Brain microvascular endothelial cell (primary cell): Measurements from ENCODE around the gene FAM135A.

Experiments
- DNase-seq: peaks from one replicate; pipeline ENCODE4 v3.0.0-alpha.2; 2020
- H3K27ac ChIP-seq: fragments of 250-450 bp; sonication (Bioruptor Pico); 2 replicates; pipeline ENCODE4 v1.5.1; 2020; ENCODE audit warnings: mild to moderate bottlenecking, moderate library complexity
- H3K27me3 ChIP-seq: fragments of 250-450 bp; sonication (Bioruptor Pico); replicated peaks from 2 replicates; pipeline ENCODE4 v1.5.1; 2020; ENCODE audit warnings: mild to moderate bottlenecking
- H3K36me3 ChIP-seq: fragments of 250-450 bp; sonication (Bioruptor Pico); replicated peaks from 2 replicates; pipeline ENCODE4 v1.5.1; 2020; ENCODE audit warnings: mild to moderate bottlenecking
- H3K4me3 ChIP-seq: 2 replicates; pipeline ENCODE4 v1.5.1; 2011; ENCODE audit warnings: low read depth, mild to moderate bottlenecking, control low read depth, low read length, moderate library complexity
- CTCF ChIP-seq: IDR thresholded peaks from 2 replicates; pipeline ENCODE4 v1.5.1; 2011; ENCODE audit warnings: low read depth, mild to moderate bottlenecking, moderate library complexity, low read length, control low read depth, inconsistent platforms; ENCODE audit errors: missing control alignments
- in situ Hi-C: cut with HindIII; loops from 2 replicates; pipeline ENCODE4 v1.10.0; 2017; ENCODE audit warnings: low sequenced_read_pairs, low pct_ligation_motif_present

Gene FAM135A

GRCh38 chr6:70398783-70399728 lies 14.3 kb upstream of the FAM135A start:
- H3K27me3 ChIP-seq = no peaks in the 10 kb centered on the region
- no peaks in the 10 kb centered on the region for H3K36me3 ChIP-seq
- no peak overlapping the region for H3K27ac ChIP-seq
- no peak overlapping the region for H3K4me3 ChIP-seq
- TF ChIP-seq CTCF = no peak
- in situ Hi-C loops = no loop called here
- peak; percentile 27 for DNase-seq

- H3K4me3 ChIP-seq = no peak overlapping the region
- in situ Hi-C loops = no loop called here
- no peak for TF ChIP-seq CTCF
- H3K36me3 ChIP-seq = no peaks in the 10 kb centered on the region
- no peak for DNase-seq
- H3K27me3 ChIP-seq = no peaks in the 10 kb centered on the region
- no peak overlapping the region for H3K27ac ChIP-seq
Measured at GRCh38 chr6:70404658-70405057, 8.7 kb upstream of the FAM135A start.

GRCh38 chr6:70409216-70409615 lies 4.1 kb upstream of the FAM135A start:
- in situ Hi-C loops = no loop called here
- Histone ChIP-seq H3K27ac (no peak overlapping the region), H3K4me3 (no peak overlapping the region), H3K36me3 (no peaks in the 10 kb centered on the region), H3K27me3 (no peaks in the 10 kb centered on the region)
- TF ChIP-seq CTCF = no peak
- DNase-seq = no peak

- no peak for DNase-seq
- H3K27me3 ChIP-seq = no peaks in the 10 kb centered on the region
- H3K27ac ChIP-seq = no peak overlapping the region
- no peaks in the 10 kb centered on the region for H3K36me3 ChIP-seq
- in situ Hi-C loops = no loop called here
- no peak overlapping the region for H3K4me3 ChIP-seq
- TF ChIP-seq CTCF = no peak
Measured at GRCh38 chr6:70411542-70412251, 1.6 kb upstream of the FAM135A start.

GRCh38 chr6:70412252-70413113 lies 825 bp upstream of the FAM135A start:
- Histone ChIP-seq H3K27ac (peak overlapping the region; percentile 34), H3K36me3 (no peaks in the 10 kb centered on the region), H3K4me3 (peak overlapping the region; percentile 71), H3K27me3 (no peaks in the 10 kb centered on the region)
- in situ Hi-C loops = no loop called here
- no peak for TF ChIP-seq CTCF
- DNase-seq = no peak
